Fibroblast of skin of right biceps (primary cell): ENCODE measurements around the gene SLC4A7.
"Not testable (repeated sequence)": the region's sequence is repeated elsewhere in the genome, so short reads cannot be mapped to it uniquely, and the experiment has no call there.

Source experiments
- DNase-seq: peaks from one replicate; pipeline ENCODE4 v3.0.0-alpha.2; 2013

Gene SLC4A7

GRCh38 chr3:27486336-27486735, 2.2 kb upstream of the SLC4A7 start:
- no peak for DNase-seq

DNA sequence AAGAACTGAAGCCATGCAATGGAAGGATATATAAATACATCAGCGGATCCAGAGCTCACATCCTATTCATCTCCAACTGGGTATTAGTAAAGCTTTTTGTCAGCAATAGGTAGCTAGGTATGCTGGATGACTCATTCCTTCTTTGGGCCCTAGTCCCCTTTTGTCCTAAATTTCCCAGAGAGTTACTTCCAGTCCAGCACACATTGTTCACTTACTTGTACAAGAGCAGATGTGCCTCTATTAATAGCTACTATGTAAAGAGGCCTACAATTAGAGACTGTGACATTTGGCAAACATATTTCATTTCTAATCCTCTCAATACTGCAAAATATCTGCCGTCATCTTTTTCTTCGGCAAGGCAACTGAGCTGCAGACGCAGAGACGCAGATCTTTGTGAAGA, 1.7 kb upstream of the SLC4A7 start:
- DNase-seq, result no peak

DNA sequence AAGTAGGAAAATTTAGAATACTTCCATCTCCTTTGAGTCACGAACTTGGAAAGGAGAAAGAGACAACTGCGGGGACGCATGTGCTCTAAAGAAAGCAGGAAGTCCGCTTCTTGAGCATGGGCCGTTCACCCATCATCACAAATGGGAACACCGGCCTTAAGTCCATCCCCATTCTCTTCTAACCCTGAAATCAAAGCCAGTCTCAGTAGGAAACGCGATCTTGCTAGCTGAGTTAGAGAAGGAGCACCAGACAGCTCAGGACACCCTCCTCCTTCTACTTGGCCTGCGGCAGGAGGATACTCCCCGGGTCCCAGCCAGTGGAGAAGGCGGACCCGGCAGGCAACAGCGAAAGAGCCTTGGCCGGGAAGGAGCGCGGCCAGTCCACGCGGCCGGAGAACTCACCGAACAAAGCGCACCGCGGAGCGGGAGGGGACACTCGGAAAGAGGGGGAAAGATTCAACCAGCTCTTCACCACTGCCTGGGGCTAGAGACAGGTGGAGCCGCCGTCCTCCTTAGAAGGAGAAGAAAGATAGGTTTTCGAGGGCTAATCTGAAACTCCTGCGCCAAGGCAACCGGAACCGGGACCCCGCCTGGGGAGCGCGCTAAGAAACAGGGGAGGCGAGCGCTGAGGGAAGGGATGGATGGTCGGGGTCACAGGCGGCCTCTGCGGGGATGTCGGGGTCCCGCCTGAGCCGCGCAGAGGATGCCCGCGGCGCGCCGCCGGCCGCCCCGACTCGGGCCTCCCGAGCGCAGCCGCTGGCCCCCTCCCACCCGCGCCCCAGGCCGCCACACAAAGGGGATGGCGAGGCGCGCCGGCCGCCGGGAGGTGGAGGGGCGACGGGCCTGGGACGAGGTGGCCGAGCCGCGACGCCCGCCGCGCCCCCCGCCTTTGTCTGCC, 818 bp downstream of the SLC4A7 start:
- DNase-seq, result peak; percentile 76

GRCh38 chr3:27479806-27480543, 4.2 kb downstream of the SLC4A7 start:
- no peak for DNase-seq

- DNase-seq, result peak; percentile 19
Measured at GRCh38 chr3:27471923-27472550, 12.1 kb downstream of the SLC4A7 start.

GRCh38 chr3:27468283-27468886, 15.8 kb downstream of the SLC4A7 start:
- no peak for DNase-seq

- DNase-seq, result peak; percentile 56
Measured at GRCh38 chr3:27467545-27467944, 16.6 kb downstream of the SLC4A7 start.

GRCh38 chr3:27464646-27465045, 19.5 kb downstream of the SLC4A7 start:
- no peak for DNase-seq

- DNase-seq, result no peak
Measured at GRCh38 chr3:27462228-27462627, 22.0 kb downstream of the SLC4A7 start.

DNA sequence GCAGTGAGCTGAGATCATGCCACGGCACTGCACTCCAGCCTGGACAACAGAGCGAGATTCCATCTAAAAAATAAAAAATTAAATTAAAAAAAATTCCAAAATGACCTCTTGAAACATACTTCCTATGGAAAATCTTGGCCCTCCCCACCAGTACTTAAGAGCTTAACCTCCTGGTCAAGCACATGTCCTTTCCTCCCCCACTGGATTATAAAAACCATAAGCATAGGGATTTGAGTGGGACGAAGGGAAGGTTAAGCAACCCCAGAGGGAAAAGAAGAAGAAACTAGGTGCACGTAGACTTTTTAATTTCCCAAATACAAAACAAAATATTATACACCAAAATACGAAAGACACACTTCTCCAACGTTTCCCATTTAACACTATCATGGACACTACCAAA, 25.3 kb downstream of the SLC4A7 start:
- no peak for DNase-seq

- DNase-seq, result no peak
Measured at GRCh38 chr3:27456554-27456953, 27.6 kb downstream of the SLC4A7 start.

DNA sequence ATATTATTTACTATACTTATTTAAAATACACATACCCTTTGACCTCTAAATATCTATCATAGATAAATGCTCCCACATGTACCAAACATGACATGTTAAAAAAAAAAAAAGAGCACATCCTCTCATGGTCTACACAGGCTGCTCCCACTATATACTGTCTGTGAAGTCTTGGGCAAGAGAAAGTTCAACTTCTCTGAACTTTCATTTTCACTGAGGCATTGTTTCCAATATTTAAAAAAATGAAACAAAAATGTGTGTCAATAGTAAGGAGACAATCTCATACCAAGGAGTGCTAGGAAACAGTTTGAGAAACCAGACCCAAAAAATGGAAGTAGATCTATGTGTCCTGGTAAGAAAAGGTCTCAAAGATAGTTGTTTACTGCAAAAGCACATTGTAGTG, 29.3 kb downstream of the SLC4A7 start:
- no peak for DNase-seq

DNA sequence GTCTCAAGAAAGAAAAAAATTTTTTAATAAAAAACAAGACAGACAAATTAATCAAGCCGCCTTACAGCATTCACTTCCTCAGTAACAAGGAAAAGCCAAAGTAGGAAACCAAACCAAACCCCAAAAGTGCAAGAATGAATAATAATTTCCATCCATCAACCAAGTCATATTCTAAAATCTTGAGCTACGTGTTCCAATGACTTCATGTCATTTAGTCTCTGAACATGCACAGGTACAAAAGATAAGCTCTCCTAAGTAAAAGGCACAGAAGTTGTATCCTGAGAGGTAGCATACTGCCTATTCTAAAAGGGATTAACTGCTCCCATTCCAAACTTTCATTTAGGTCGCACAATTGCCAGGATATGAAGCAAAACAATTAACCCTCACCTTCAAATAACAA, 29.7 kb downstream of the SLC4A7 start:
- no peak for DNase-seq

- DNase-seq, result peak; percentile 14
Measured at GRCh38 chr3:27452368-27453090, 31.7 kb downstream of the SLC4A7 start.

- no peak for DNase-seq
Measured at GRCh38 chr3:27451842-27452241, 32.3 kb downstream of the SLC4A7 start.

DNA sequence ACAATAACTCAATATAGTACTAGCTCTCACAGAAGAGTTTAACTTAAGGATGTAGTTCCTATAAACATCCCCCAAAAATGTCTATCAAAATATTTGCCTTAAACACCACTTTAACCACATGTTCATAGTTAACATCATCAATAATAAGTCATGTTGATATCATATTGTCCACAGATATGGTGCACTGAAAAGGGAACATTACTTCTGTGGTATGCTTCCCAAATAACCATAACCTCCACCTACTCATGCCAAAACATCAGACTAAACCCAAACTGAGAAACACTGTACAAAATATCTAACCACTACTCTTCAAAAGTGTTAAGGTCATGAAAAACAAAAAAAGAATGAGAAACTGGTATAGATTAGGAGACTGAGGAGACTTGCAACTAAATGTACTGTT, 32.9 kb downstream of the SLC4A7 start:
- DNase-seq, result peak; percentile 45

GRCh38 chr3:27449530-27450150, 34.5 kb downstream of the SLC4A7 start:
- DNase-seq, result peak; percentile 35

DNA sequence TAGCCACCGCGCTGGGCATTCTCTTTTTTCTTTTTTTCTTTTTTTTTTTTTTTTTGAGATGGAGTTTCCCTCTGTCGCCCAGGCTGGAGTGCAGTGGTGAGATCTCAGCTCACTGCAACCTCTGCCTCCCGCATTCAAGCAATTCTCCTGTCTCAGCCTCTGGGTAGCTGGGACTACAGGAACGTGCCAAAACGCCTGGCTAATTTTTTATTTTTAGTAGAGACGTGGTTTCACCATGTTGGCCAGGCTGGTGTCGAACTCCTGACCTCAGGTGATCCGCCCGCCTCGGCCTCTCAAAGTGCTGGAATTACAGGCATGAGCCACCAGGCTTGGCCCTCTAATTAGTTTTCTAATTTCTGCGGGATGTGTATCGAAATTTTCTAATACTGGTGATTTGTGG, 41.2 kb downstream of the SLC4A7 start:
- not testable (repeated sequence) for DNase-seq

- DNase-seq, result not testable (repeated sequence)
Measured at GRCh38 chr3:27438352-27438751, 45.8 kb downstream of the SLC4A7 start.

DNA sequence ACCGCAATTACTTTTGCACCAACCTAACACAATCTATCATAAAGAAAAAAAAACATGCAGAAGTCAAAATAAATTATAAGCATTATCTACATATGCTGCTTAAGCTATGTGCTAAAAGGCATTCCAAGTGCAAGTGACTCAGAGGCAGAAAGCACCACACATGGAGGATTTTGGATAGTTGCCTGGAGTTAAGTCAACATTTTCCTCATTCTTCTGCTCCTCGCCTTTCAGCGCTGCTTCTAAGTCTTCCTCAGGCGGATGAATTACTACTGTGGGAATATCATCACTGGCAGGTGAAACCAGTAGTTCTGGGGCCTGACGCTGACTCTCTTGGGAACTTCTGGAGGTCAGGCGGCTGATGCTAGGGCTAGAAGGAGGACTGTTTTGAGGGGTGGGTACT, 53.1 kb downstream of the SLC4A7 start:
- DNase-seq, result peak; percentile 100

- DNase-seq, result no peak
Measured at GRCh38 chr3:27429909-27430308, 54.3 kb downstream of the SLC4A7 start.

DNA sequence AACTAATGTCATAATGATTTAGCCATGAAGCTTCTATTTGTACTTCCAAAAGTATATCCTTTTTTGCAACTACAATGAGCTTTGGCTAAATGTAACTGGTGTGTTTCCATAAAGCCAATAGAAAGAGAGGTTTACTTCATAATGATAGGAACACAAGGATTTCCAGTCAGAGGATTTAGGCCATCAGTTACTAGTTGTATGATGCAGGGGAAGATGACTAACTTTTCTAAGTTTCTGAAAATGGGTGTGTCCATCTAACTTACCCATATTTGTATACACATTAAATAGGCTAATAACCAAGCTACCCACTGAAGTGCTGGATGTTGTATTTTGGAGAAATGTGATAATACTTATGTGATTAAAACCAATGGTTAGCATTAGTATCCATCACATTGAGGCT, 55.7 kb downstream of the SLC4A7 start:
- no peak for DNase-seq
